H4 (cell line): ENCODE results near the gene NOX5. TPM values are rescaled to one million over a fixed set of nuclear protein-coding genes. Genes with fewer than 3 reads are reported as not detected.
"Not testable (repeated sequence)": the region's sequence is repeated elsewhere in the genome, so short reads cannot be mapped to it uniquely, and the experiment has no call there.

Experiments used
- DNase-seq: peaks from one replicate; pipeline ENCODE4 v3.0.0-alpha.2; 2015; ENCODE audit warnings: low spot score
- total RNA-seq: library from RNA; depleted of rRNA; stranded (reverse); fragments of >200 nt; shearing (Covaris generic); gene quantifications from 2 replicates; pipeline ENCODE4 v1.2.3, GENCODE V29; 2014; rRNA removed

The NOX5 gene, protein sequence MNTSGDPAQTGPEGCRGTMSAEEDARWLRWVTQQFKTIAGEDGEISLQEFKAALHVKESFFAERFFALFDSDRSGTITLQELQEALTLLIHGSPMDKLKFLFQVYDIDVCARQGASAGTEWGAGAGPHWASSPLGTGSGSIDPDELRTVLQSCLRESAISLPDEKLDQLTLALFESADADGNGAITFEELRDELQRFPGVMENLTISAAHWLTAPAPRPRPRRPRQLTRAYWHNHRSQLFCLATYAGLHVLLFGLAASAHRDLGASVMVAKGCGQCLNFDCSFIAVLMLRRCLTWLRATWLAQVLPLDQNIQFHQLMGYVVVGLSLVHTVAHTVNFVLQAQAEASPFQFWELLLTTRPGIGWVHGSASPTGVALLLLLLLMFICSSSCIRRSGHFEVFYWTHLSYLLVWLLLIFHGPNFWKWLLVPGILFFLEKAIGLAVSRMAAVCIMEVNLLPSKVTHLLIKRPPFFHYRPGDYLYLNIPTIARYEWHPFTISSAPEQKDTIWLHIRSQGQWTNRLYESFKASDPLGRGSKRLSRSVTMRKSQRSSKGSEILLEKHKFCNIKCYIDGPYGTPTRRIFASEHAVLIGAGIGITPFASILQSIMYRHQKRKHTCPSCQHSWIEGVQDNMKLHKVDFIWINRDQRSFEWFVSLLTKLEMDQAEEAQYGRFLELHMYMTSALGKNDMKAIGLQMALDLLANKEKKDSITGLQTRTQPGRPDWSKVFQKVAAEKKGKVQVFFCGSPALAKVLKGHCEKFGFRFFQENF
- total RNA-seq = not detected in 2 replicates

DNA sequence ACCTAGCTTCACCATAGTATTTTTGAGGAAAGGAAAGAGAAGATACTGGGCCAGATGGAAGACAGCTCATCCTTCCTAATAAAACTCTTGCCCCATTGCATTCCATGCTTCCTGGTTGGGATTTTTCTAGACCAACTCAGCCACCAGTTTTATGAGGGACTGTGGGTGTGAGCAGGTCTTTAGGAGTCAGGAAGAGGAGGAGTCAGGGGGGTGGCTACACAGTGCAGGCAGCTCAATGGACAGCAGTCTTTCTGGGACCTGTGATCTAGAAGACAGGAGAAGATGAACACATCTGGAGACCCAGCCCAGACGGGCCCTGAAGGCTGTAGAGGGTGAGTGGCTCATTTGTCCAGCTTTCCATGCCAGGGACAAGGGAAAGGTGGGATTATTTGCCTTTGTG lies at the start of gene NOX5:
TSS of gene NOX5 (plus strand) at position 242 of the 400 bp plus-strand sequence. CDS start at position 283, 41 bp downstream.
- no peak for DNase-seq

- DNase-seq = no peak
These were observed 47.5 kb upstream of the NOX5 start for GRCh38 chr15:68966996-68967395.

- DNase-seq = no peak
These were observed 46.5 kb upstream of the NOX5 start for GRCh38 chr15:68967948-68968347.

DNA sequence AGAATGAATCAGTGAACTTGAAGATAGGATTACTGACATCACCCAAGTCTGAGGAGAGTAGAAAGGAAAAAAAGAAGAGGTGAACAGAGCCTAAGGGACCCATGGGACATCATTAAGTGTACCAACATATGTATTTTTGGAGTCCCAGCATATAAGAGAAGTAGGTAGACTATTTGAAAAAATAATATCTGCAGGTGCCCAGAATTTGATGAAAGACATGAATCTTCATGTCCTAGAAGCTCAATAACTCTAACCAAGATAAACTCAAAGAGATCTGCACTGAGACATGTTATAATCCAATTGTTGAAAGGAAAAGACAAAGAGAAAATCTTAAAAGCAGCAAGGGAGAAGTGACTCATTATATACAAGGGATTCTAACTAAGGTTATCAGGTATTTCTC lies 45.2 kb upstream of the NOX5 start:
- no peak for DNase-seq

DNA sequence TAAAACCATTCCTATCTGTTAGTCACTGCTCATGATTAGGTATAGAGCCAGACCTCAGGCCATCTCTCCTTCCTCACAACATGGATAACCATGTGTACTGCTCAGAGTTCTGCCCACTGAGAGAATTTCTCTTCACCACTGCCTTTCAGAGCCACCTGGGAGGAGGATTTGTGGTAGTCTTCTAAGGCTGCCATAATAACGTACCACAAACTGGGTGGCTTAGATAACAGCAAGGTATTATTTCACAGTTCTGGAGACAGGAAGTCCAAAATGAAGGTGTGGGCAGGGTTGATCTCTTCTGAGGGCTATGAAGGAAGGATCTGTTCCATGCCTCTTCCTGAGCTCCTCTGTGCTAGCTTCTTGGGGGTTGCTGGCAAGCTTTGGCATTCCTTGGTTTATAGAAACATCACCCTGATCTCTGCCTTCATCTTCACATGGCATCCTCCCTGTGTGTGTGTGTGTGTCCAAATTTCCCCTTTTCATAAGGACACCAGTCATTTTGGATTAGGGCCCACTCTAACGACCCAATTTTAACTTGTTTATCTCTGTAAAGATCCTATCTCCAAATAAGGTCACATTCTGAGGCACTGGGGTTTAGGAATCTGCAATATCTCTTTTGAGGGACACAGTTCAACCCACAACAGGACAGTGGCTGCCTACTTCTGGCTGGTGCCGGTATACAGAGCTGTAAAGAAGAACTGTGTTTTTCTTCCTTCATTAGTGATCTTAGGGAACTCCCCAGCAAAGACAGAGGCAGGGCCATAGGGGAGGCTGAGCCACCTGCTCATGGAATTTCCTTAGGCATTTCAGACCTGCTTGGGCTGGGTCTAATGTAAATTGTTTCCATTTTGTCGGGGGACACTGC lies 42.1 kb upstream of the NOX5 start:
- DNase-seq = no peak

DNA sequence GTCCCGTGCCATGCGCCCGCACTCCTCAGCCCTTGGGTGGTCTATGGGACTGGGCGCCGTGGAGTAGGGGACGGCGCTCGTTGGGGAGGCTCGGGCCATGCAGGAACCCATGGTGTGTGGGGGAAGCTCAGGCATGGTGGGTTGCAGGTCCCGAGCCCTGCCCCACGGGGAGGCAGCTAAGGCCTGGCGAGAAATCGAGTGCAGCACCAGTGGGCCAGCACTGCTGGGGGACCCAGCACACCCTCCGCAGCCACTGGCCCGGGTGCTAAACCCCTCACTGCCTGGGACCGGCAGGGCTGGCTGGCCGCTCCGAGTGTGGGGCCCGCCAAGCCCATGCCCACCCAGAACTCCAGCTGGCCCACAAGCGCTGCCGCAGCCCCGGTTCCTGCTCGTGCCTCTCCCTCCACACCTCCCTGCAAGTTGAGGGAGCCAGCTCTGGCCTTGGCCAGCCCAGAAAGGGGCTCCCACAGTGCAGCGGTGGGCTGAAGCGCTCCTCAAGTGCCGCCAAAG lies 38.8 kb upstream of the NOX5 start:
- DNase-seq = not testable (repeated sequence)

GRCh38 chr15:68977426-68977825 lies 37.1 kb upstream of the NOX5 start:
- DNase-seq = not testable (repeated sequence)

DNA sequence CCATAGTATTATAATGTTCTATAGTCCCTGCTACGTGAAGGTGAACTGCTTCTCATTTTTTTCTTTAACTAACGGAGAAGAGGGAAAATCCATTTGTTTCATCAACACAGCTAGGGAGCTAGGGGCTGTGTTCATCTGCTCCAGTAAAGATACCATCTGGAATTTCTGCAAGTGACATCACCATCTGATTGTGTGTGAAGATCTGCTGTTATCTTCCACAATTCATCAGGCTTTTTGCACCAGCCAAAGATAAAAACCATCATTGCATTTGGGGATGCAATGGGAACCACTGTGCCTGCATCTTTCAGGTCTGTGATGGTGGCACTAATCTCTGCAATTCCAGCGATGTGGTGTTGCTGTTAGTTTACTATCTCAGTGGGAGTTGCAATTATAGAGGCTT lies 35.5 kb upstream of the NOX5 start:
- DNase-seq = no peak

- no peak for DNase-seq
These were observed 34.7 kb upstream of the NOX5 start for GRCh38 chr15:68979816-68980215.

- no peak for DNase-seq
These were observed 33.7 kb upstream of the NOX5 start for GRCh38 chr15:68980786-68981185.

DNA sequence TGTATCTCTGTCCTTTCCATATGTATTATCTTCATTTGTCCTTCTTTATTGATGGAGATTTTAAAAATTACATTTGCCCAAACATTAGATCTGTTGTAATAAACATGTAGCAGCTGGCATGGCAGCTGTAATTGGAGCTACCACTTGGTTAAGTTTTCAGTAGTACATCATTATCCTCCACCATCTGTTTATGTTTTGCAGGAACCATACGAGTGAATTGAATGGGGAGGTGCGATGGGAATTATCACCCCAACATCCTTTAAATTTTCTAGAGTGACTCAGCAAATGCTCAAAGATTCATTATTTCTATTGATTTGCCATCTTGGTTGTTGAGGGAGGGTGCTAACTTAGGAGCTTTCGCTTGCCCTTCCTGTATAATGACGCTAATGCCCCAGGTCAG lies 32.6 kb upstream of the NOX5 start:
- DNase-seq = no peak

DNA sequence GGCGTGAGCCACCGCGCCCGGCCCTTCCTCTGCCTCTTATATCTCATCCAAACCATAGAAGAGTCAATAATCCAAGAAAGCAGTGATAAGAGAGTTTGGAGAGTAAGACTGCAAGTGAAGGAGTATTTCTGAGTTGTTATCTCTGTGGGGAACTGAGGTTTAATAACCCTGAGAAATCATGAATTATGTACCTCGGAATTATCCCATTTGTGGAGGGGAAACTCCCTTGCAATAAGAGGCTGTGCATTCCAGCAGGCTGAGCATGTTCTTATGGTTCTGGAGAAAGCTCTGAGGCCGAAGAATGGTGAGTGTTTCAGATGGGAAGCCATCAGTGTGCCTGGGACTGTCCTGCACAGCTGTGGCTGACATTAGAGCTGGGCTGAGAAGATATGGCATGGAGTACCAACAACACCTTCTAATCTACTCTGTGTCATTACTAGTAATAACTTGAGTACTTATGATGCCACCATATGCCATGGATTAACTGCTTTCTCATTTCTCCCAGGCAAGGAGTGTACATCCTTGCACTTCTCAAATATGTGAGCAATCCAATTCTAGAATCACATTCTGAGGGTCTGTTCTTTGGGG lies 31.4 kb upstream of the NOX5 start:
- no peak for DNase-seq

- no peak for DNase-seq
These were observed 30.5 kb upstream of the NOX5 start for GRCh38 chr15:68983961-68984481.

GRCh38 chr15:68984586-68984985 lies 29.9 kb upstream of the NOX5 start:
- DNase-seq = no peak

DNA sequence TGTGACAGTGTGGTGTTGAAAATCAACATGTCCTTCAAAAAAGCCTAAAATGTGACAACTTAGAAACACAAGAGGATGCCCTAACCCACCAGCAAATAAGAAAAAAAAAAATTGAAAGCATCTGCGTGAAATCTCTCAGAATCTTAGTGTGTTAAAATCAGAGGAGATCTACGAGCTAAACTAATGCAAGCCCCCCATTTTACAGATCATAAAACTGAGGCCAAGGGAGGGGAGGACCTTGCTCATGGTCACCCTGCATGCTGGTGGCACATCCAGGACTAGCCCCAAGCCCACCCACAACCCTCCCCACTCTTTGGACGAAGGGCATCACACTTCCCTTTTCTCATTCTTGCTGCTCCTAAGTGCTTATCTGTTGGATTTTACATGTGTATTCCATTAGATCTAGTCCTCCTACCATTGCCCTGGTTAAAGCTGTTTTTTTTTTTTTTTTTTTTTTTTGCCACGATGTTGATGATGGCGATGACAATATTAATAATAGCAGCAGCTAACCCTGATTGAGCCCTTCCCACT lies 29.1 kb upstream of the NOX5 start:
- no peak for DNase-seq

- no peak for DNase-seq
These were observed 28.2 kb upstream of the NOX5 start for GRCh38 chr15:68986322-68986721.

DNA sequence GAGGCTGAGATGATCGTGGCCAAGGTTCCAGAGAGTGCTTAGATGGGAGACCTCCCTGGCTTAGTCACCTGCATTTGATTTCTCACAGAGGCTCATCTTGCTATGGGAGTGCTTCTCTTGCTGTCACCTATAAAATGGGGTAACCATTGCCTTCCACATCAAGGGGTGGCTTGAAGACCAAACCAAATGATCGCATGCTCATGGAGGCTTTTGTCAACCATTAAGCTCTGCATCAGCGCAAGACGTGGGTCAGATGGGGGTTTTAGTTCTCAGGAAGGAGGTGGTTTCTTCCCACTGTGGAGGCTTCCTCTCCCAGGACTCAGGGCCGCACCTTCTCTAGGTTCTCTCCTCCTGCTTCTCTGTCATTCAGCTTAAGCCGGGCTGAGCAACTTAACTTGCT lies 27.4 kb upstream of the NOX5 start:
- DNase-seq = no peak

GRCh38 chr15:68987676-68988075 lies 26.8 kb upstream of the NOX5 start:
- DNase-seq = no peak

GRCh38 chr15:68989541-68990230 lies 24.8 kb upstream of the NOX5 start:
- no peak for DNase-seq

DNA sequence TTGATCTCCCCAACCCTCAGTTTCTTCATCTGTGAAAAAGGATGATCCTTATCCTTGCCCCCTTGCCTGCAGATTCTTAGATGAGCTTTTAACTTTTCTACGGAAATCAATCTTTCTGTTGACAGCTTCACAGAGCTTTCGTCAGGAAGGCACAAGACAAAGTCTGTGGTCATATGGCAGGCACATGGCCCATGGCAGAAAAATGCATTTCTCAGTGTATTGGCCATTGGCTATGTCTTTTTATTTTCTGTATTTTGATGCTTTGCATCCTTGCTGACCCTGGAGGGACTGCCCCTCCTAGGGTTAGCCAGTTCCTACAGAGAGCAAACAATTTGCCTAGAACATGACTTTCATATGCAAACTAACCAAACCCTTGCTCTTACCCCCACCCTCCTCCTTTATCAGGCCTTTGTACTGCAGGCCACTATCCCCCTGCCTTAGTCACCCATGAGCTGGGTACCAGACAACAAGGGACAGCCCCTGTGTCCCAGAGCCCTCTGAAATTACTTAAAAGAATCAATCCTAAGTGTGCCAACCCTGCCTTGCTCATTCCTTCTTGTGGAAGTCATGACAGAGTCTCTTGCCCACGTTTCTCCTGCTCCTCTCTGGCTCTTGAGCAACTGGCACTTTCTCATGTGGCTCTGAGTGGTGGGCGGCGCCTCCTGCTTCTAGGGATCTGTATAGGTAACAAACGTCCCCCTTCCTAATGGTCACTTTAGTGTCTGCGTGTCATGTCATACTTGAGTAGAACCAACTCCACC lies 24.1 kb upstream of the NOX5 start:
- no peak for DNase-seq
